ENCODE measurements around the gene ZBTB5. TPM values are rescaled to one million over a fixed set of nuclear protein-coding genes. Genes with fewer than 3 reads are reported as not detected.

Gene ZBTB5
- total and polyA plus RNA-seq, 2 of the 13 experiments (the other 11 are each of a cell fraction or from before 2014, with no cell fraction given) = 12.5 to 20.5 TPM

- TF ChIP-seq NONO (IDR thresholded peaks at IDR 0.05) (no peak), NONO (CRISPR knock-in tag; conservative IDR thresholded peaks at IDR 0.05) (0 out of 2 replicates have a peak, but pooled peaks have one; percentile 37), POLR2A (IDR thresholded peaks at IDR 0.05; ENCODE audit: insufficient read depth in 1 of 2, low read depth in 2 of 2, low read length in 2 of 2) (0 out of 4 replicates have a peak, but pooled peaks of 1 of the 2 experiments have one; percentile 31), ARHGAP35 (CRISPR knock-in tag; IDR thresholded peaks at IDR 0.05; ENCODE audit: borderline replicate concordance) (no peak), ETV5 (CRISPR knock-in tag; IDR thresholded peaks at IDR 0.05; ENCODE audit: borderline replicate concordance) (peak; percentile 29; the same call in 1 of the 2 replicates), ZFP91 (CRISPR knock-in tag; IDR thresholded peaks at IDR 0.05; ENCODE audit: borderline replicate concordance) (peak; percentile 77), FIP1L1 (IDR thresholded peaks at IDR 0.05; ENCODE audit: borderline replicate concordance, insufficient read depth, low read depth, low read length) (no peak), PTBP1 (IDR thresholded peaks at IDR 0.05; ENCODE audit: low read depth, low read length, poor library complexity, severe bottlenecking) (no peak), IRF2 (CRISPR knock-in tag; IDR thresholded peaks at IDR 0.05) (no peak), TOE1 (CRISPR knock-in tag; IDR thresholded peaks at IDR 0.05) (no peak), SCMH1 (CRISPR knock-in tag; IDR thresholded peaks at IDR 0.05; ENCODE audit: borderline replicate concordance) (no peak), MAFG (CRISPR knock-in tag; IDR thresholded peaks at IDR 0.05) (no peak), ELF1 (CRISPR knock-in tag; IDR thresholded peaks at IDR 0.05) (no peak), HDAC1 (CRISPR knock-in tag; IDR thresholded peaks at IDR 0.05) (peak; percentile 40; the same call in 1 of the 2 replicates), TBX3 (IDR thresholded peaks at IDR 0.05; ENCODE audit: borderline replicate concordance) (no peak), ZSCAN5A (CRISPR knock-in tag; IDR thresholded peaks at IDR 0.05; ENCODE audit: borderline replicate concordance) (no peak), ZNF280B (CRISPR knock-in tag; IDR thresholded peaks at IDR 0.05; ENCODE audit: borderline replicate concordance) (no peak), YEATS4 (CRISPR knock-in tag; IDR thresholded peaks at IDR 0.05; ENCODE audit: borderline replicate concordance) (no peak)
- TF ChIP-seq, protein P1, sequence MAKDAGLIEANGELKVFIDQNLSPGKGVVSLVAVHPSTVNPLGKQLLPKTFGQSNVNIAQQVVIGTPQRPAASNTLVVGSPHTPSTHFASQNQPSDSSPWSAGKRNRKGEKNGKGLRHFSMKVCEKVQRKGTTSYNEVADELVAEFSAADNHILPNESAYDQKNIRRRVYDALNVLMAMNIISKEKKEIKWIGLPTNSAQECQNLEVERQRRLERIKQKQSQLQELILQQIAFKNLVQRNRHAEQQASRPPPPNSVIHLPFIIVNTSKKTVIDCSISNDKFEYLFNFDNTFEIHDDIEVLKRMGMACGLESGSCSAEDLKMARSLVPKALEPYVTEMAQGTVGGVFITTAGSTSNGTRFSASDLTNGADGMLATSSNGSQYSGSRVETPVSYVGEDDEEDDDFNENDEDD (CRISPR knock-in tag; IDR thresholded peaks at IDR 0.05; ENCODE audit: borderline replicate concordance) = peak; percentile 23; the same call in 1 of the 2 replicates
- TF ChIP-seq, protein P2, sequence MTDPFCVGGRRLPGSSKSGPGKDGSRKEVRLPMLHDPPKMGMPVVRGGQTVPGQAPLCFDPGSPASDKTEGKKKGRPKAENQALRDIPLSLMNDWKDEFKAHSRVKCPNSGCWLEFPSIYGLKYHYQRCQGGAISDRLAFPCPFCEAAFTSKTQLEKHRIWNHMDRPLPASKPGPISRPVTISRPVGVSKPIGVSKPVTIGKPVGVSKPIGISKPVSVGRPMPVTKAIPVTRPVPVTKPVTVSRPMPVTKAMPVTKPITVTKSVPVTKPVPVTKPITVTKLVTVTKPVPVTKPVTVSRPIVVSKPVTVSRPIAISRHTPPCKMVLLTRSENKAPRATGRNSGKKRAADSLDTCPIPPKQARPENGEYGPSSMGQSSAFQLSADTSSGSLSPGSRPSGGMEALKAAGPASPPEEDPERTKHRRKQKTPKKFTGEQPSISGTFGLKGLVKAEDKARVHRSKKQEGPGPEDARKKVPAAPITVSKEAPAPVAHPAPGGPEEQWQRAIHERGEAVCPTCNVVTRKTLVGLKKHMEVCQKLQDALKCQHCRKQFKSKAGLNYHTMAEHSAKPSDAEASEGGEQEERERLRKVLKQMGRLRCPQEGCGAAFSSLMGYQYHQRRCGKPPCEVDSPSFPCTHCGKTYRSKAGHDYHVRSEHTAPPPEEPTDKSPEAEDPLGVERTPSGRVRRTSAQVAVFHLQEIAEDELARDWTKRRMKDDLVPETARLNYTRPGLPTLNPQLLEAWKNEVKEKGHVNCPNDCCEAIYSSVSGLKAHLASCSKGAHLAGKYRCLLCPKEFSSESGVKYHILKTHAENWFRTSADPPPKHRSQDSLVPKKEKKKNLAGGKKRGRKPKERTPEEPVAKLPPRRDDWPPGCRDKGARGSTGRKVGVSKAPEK (CRISPR knock-in tag; IDR thresholded peaks at IDR 0.05; ENCODE audit: borderline replicate concordance) = no peak
- TF ChIP-seq, protein P3, sequence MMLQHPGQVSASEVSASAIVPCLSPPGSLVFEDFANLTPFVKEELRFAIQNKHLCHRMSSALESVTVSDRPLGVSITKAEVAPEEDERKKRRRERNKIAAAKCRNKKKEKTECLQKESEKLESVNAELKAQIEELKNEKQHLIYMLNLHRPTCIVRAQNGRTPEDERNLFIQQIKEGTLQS (CRISPR knock-in tag; IDR thresholded peaks at IDR 0.05) = no peak
These were observed 41.0 kb downstream of the ZBTB5 start (continued) for GRCh38 chr9:37424204-37424685.

Measured in HepG2 (cell line).